Measurements from ENCODE around the gene MAP3K8. TPM values are rescaled to one million over a fixed set of nuclear protein-coding genes. Genes with fewer than 3 reads are reported as not detected.
A peak's percentile ranks its signal among the peaks of the same experiment; 100 is the strongest.

The MAP3K8 gene
- total and polyA plus RNA-seq, 10 of the 15 experiments (the other 5 are each of a cell fraction or from before 2014, with no cell fraction given): 25.5 to 115 (median 40.2) TPM

GRCh38 chr10:30434273-30435072, 489 bp downstream of the MAP3K8 start (continued):
- TF ChIP-seq ZNF687 (IDR thresholded peaks at IDR 0.05): peak; percentile 28

- FAIRE-seq: no peak
- Histone ChIP-seq H3K27me3 (replicated peaks in 1 of 2; ENCODE audit: control insufficient read depth in 2 of 2, insufficient read depth in 2 of 2, low read length in 1 of 2) (no peaks in the 10 kb centered on the region), H2AFZ (ENCODE audit: control insufficient read depth, low read depth, low read length) (no peak overlapping the region), H3K27ac (ENCODE audit: control insufficient read depth, insufficient read depth) (peak overlapping the region; percentile 91), H3K9me3 (replicated peaks; ENCODE audit: control insufficient read depth, insufficient read depth, low read length) (no peaks in the 10 kb centered on the region), H3K36me3 (ENCODE audit: control insufficient read depth in 2 of 2, insufficient read depth in 2 of 2, low read length in 1 of 2) (peaks cover 2 to 19% of the 10 kb centered on the region in 2 experiments; a peak in 3 of 4 replicates), H3K4me3 (peak overlapping the region; percentile 100), H4K20me1 (ENCODE audit: control insufficient read depth, insufficient read depth) (no peaks in the 10 kb centered on the region), H3K4me1 (ENCODE audit: control insufficient read depth, insufficient read depth, low read length) (peaks cover 19% of the 10 kb centered on the region), H3K4me2 (ENCODE audit: control insufficient read depth, insufficient read depth) (peak overlapping the region; percentile 26; the same call in 1 of the 2 replicates), H3K9ac (ENCODE audit: control insufficient read depth, insufficient read depth, low read length) (peak overlapping the region; percentile 82), H3K79me2 (ENCODE audit: control insufficient read depth, insufficient read depth, low read length) (peaks cover 73% of the 10 kb centered on the region)
- in situ Hi-C loops (cut with MboI) (no loop called here), intact Hi-C loops (cut with micrococcal nuclease; ENCODE audit: unreplicated experiment) (loop anchor here (2.0 to 5.0 kb wide), 2 partner anchors 20 to 57 kb away; no protein-coding TSS in a partner anchor)
- ChIA-PET SMC1A (ENCODE audit: uncharacterized antibody, unreplicated experiment) (interaction anchor here (0.9 to 16.2 kb wide), 12 partner anchors 15 to 269 kb away, joined by 3 to 284 read pairs (median 6); no protein-coding TSS in a partner anchor), CTCF (interaction anchor here (1.6 to 13.9 kb wide), 7 partner anchors 21 to 101 kb away, joined by 3 to 123 read pairs (median 7); no protein-coding TSS in a partner anchor), POLR2A (interaction anchor here (0.9 to 11.5 kb wide), 6 partner anchors 12 to 94 kb away, joined by 3 to 132 read pairs (median 21); no protein-coding TSS in a partner anchor), RAD21 (ENCODE audit: unreplicated experiment) (interaction anchor here (1.0 to 13.9 kb wide), 9 partner anchors 8 to 98 kb away, joined by 3 to 255 read pairs (median 14); no protein-coding TSS in a partner anchor)
- peak; percentile 1; the same call in 1 of the 3 replicates for ATAC-seq
- under 1% methylated on average over 13 of the region's 13 CpGs for WGBS (ENCODE audit: insufficient coverage, insufficient replicate concordance, low lambda C conversion rate, missing lambda C conversion rate)
- DNase-seq (ENCODE audit: low read depth, low spot score): no peak
- TF ChIP-seq SRF (IDR thresholded peaks at IDR 0.05; ENCODE audit: low read depth in 2 of 2, low read length in 2 of 2) (no peak), CHD1 (IDR thresholded peaks at IDR 0.05; ENCODE audit: low read depth, low read length) (0 out of 2 replicates have a peak, but pooled peaks have one; percentile 40), BACH1 (IDR thresholded peaks at IDR 0.05; ENCODE audit: borderline replicate concordance) (0 out of 2 replicates have a peak, but pooled peaks have one; percentile 26), CEBPZ (IDR thresholded peaks at IDR 0.05; ENCODE audit: low read depth, low read length) (no peak), NR2C1 (IDR thresholded peaks at IDR 0.05) (no peak), PRDM15 (CRISPR knock-in tag; IDR thresholded peaks at IDR 0.05) (peak; percentile 42; the same call in 1 of the 2 replicates)
- TSS peak; percentile 56 for BruUV-seq (replicated peaks)
These were observed 1.1 kb downstream of the MAP3K8 start for GRCh38 chr10:30435073-30435422.
